GM19395 (cell line): ENCODE measurements around the gene TCEAL8.
A peak's percentile ranks its signal among the peaks of the same experiment; 100 is the strongest.
"Not testable (repeated sequence)": the region's sequence is repeated elsewhere in the genome, so short reads cannot be mapped to it uniquely, and the experiment has no call there.

Source experiments
- ATAC-seq: cut with Tn5 transposase; IDR thresholded peaks from one replicate; pipeline ENCODE4 v1.9.1; 2021; ENCODE audit warnings: mild to moderate bottlenecking, moderate library complexity; ENCODE audit not compliant: unreplicated experiment

The TCEAL8 gene, protein sequence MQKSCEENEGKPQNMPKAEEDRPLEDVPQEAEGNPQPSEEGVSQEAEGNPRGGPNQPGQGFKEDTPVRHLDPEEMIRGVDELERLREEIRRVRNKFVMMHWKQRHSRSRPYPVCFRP

DNA sequence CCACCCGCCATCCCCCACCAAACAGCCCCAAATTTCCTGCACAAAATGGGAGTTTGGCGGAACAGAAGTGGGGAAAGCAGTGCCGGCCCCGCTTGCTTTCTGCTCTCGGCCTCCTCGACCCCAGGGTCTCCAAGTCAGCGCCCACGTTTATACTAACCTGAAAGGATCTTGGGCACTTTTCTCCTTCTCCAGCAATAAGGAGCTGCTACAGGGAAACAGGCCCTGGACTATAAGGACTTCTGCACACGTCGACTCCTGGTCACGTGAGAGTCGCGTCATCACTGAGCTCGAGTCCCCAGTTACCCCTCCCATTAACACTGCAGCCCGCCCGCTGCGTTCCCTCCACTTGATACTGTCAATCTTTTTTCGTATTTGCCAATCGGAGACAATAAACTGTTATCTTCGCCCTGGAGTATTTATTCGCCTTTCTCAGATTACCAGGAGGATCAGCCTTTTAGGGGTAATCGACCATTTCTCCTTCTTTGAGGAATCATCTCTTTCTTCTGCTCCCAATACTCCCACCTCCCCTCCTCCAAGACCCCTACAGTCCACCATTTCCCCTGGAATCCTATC lies at the start of gene TCEAL8:
Gene TCEAL8, minus strand, starts transcription at position 235 of the 573 bp plus-strand sequence. CDS start 1,176 bp downstream, outside the sequence.
- peak; percentile 95 for ATAC-seq

DNA sequence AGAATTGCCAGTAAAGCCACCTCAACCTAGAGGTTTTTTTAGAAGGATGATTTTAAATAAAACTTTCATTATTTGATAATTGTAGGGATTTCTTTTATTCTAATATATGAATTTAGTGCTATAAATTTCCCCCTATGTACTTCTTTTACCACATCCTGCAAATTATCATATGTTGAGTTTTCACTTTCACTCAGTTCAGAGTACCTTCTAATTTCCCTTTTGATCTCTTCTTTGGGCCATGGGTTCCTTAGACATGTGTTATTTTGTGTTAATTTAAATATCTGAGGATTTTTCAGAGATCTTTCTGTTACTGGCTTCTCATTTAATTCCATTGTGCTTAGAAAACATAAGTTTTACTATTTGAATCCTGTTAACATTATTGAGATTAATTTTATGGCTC lies 49.8 kb upstream of the TCEAL8 start:
- ATAC-seq: no peak

DNA sequence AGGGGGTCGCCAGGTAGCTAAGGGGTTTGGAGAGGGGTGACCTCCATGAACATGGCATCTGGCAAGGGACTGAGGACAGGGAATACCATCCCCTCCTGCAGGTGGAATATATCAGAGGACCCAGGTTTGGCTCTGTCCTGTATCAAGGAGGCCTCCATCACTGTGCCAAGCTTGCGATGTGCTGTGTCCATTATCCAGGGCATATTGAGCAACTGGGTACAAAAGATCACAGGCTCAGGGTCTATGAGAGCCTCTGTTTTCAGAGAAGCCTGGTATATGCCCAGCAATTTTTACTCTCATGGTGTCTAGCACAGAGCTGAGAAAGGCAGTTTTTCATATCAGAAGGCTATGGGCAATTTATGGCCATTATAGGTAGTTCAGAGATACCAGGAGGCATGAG lies 38.2 kb upstream of the TCEAL8 start:
- ATAC-seq: no peak

DNA sequence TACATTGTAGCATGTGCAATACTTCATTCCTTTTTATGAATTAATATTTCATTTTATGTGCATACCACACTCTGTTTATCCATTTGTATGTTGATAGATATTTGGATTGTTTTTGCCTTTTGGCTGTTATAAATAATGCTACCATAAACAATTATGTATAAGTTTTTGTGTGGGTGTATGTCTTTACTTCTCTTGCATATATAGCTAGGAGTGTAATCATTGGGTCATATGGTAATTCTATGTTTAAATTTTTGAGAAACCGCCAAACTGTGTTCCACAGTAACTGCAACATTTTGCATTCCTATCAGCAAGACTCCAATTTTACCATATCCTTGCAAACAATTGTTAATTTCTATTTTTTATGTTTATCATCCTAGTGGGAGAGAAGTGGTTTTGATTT lies 24.7 kb upstream of the TCEAL8 start:
- no peak for ATAC-seq

DNA sequence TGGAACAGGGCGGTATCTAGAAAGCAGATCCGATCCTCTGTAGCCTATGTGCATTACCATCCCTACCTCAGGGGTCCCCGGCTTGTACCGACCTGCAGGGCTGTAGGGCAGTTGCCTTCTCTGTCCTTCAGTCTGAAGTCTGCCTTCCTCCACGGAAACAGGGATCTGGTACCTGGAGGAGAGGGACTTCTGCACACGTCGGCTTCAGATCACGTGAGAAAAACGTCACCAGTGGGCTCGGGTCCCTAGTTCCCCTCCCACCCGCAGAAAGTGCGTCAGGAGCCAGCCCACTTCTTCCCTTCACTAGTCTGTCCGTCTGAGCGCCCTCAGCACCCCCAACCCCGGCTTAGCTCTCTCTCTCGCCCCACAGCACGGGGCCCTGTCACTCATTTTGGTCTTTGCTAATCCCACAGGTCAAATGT lies 21.6 kb upstream of the TCEAL8 start, which contains the start of gene TCEAL5:
Gene TCEAL5, minus strand, starts transcription at position 170 of the 422 bp plus-strand sequence. CDS start 2,187 bp downstream, outside the sequence.
- no peak for ATAC-seq

DNA sequence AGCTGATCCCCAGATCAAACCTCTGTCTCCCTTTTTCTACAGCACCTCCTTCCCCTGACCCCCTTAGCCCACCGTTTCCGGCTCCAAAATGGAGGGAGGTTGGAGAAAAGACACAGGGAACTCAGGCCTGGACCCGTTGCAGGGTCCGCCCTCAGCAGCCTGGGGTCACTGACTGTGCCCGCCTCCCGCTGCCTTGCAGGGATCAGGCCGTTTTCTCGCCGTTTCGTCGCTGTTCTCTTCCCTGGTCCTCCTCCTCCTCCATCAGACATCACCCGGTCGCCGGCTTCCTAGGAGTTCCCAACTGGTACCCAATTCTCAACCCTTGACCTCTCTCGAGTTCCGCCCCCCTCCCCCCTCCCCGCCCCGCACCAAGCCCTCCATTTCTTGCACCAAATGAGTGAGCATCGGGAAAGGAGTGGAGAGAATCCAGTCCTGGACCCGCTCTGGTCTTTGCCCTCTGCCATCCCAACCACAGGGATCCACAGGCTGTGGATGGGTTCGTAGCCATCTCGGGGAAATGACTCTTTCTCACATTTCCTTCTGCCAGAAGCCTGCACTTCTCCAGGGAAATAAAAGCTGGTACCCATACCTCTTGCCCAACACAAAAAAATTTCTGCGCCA lies 21.1 kb upstream of the TCEAL8 start:
- no peak for ATAC-seq

DNA sequence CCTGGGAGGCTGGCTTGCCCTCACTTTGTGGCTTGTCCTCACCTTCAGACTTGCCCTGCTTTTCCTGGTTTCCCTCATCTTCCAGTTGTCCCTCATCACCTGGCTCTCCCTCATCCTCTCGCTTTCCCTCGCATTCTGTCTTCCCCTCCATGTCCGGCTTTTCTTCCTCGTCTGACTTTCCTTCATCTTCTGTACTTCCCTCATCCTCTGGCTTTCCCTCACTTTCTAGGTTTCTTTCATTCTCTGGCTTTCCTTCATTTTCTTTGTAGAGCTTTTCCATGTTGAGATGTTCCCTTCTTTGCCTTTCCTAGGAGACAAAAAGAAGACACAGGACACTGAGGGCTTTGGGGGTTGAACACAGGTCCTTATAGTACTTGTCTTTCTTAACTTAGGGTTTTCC lies 19.3 kb upstream of the TCEAL8 start:
- no peak for ATAC-seq

DNA sequence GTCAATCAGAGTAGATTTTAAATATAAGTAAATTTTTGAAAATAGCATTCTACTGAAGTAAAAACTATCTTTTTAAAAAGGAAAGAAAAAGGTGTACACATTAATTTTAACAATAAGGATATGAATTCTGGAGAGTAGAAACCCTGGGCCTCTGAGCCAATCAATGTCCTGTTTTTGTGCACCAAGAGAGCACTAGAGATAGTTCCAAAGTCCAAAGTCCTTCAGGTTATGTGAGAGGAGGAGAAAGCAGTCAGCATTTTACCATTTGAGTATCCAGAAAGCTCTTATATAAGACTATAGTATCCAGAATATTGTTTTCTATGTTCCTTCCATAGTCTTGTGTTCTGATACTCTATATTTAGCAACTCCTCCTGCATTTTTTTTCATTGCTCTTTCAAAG lies 3.3 kb upstream of the TCEAL8 start:
- ATAC-seq: no peak

DNA sequence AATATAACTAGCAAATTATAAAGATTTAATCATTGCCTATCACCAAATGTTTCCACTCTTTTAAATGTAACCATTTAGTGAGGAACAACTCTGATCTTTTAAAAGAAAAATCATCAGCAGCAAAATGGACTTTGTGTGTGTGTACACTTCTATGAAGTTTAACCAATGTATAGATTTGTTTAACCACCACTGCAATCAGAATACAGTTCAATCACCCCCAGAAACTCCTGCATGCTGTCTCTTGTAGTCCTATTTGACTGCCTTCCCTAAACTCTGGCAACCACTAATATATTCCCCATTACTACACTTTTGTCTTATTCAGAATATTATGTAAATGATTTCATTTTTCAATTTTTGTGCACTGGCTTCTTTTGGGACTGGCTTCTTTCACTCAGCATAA lies 1.7 kb upstream of the TCEAL8 start:
- ATAC-seq: no peak

DNA sequence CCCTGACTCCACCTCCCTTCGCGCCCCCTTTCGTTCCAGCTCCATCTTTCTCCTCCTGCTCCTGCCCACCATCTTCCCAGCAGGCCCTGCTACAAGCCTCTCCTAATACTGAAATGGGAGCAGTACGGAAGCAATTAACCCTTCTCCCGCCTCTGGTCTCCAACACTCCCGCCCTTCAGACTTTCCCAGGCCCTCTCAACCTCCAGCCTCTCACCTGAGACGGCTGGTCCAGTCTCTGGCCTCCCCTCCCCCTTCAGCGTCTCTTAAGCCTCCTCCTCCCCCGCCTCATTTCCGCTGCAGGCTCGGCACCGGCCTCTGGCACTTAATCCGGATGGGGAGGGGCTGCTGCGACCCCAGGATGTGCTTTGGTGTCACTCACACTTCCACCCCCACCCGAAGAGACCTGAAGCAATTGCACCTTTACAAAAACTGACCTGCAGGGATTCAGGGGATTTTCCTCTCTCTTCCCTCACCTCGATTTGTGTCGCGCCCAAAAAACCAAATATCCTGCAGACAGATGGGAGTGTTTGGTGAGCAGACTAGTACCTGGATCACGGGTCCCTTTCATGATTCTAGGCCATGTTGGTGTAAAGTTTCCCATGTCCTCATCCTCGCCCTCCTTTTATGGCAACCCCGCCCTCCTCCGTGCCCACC lies 657 bp downstream of the TCEAL8 start:
- peak; percentile 61 for ATAC-seq

DNA sequence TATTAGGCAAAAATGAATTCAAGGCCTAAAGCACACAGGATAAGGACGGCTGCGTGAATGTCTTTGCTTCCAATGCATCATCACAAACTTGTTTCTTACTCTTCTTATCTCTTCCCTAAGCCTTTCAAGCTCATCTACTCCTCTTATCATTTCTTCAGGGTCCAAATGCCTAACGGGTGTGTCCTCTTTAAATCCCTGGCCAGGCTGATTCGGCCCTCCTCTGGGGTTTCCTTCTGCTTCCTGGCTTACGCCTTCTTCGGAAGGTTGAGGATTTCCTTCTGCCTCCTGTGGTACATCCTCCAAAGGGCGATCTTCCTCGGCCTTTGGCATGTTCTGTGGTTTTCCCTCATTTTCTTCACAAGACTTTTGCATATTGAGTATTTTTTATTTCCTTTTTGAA lies 1.3 kb downstream of the TCEAL8 start:
- ATAC-seq: no peak

DNA sequence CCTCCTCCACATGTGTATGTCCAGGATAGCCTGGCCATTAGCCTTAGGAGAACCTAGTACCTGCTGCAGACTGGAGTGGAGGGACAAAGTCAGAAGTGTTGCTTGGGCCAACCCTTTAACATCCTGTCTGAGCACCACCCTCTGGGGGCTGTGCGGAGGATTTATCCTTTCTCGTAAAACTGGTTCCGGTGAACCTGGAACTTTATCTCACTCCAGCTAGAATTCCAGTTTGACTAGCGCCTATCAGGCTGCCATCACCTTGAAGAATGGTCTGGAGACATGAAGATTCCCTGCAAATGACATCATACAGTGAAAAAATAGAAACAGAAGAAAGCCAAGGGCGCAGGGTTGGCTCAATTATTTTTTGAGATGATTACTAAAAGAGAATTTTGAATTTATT lies 4.0 kb downstream of the TCEAL8 start:
- no peak for ATAC-seq

DNA sequence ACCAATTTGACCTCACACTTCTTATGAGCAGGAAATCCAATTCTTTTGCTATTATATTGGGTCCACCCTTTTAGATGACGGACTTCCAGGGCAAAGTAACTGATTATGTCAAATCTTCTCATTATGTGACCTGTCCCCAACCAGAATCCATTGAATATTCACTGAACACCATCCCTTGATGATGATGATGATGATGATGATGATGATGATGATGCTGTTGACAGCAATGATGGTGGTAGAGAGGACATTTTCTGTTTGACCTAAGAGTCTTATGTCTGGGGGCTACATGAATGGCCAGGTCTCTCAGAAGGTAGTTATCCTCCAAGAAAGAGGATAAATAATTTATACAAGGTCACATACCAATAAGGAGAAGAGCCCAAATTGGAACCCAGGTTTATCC lies 5.2 kb downstream of the TCEAL8 start:
- no peak for ATAC-seq

DNA sequence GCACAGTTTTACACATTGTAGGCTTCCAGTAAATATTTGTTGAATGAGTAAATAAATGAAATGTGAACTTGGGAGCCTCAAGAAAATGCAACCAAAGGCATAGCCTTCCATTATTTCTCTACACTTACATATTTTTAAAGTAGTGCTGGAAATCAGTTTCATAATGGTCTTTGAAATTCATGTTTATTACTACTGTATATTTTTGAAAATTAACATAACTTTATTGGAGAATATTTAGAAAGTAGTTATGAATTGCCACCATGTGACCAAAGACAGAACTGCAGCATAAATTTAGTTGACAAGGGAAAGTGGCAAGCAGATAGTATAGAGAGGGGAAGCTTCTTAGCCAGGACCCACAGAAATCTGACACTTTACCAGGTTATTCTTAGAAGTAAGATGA lies 6.4 kb downstream of the TCEAL8 start:
- ATAC-seq: no peak

DNA sequence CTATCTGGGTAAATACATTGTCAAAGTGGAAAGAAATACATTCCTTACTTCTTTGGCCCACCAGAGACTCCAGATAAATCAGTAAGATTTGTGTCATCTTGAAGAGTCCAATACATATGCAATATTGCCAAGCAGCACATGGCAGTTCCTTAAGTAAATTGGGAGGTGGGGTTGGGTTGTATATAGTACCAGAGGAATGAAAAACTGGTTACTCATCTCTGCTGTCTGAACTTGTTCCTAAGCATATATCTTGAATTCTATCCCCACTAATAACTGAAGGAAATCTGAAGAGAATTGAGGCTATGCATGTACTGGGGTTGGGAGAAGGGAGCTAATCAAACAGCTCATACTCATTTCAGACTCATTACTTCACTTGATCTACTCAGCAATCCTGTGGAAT lies 14.8 kb downstream of the TCEAL8 start:
- ATAC-seq: no peak

DNA sequence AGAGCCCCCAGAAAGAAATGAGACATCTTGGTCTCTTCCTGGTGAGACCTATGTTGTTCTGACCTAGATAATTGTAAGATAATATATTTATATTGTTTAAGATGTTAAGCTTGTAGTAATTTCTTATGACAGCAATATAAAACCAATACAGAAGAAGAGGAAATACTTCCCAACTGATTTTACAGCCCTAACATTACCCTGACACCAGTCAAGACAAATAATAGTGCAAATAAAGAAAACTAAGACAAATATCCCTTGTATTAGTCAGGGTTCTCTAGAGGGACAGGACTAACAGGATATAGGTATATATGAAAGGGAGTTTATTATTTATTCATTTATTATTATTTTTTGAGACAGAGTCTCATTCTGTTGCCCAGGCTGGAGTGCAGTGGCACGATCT lies 18.7 kb downstream of the TCEAL8 start:
- no peak for ATAC-seq

DNA sequence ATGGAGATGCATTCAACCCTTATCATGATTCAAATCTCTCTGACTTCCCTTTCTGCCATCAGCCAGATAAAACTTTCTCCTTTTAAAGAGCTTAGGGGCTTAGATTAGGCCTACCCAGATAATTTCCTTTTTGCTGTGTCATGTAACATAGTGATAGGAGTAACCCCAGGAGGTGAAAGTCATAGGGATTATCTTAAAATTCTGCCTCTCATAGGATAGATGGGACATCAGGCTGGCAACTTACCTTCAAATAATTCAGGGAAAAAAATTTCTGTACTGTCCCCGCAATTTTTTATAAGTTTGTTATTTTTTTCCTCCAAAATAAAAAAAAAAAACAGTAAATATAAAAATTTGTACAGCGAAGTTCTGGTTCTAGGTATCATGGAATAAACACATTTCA lies 19.3 kb downstream of the TCEAL8 start:
- not testable (repeated sequence) for ATAC-seq

DNA sequence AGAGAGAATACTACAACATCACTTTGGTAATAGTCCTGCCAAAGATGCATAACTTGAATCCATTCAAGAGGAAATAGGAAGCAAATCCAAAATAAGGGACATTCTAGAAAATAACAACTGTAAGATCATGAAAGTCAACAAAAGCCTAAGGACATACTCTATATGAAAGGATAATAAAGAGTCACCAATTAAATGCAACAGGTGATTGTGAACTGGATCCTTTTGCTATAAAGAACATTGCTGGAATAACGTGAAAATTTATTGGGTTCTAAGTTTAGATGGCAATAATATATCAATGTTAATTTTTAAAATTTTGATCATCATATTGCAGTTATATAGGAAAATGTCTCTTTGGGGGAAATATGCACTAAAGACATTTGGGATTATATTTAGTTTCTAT lies 20.1 kb downstream of the TCEAL8 start:
- no peak for ATAC-seq

DNA sequence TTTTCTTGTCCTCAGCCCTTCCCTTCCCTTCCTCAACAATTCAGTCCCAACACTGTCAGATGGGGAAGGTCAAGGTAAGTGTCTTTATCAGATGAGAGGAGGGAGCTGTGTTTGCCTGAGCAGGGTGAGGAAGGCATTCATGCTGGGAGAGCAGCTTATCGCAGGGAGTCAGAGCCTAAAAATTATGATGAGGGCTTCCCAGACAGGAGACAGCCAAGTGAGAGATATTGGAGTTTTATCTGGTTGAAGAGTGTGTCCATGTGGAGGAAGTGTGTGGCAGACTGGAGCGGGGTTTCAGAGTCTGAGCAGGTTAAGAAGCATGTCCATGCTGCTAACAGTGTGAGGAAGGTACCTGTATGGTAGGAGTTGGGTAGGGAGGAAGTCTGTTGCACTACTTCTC lies 21.7 kb downstream of the TCEAL8 start:
- ATAC-seq: no peak

DNA sequence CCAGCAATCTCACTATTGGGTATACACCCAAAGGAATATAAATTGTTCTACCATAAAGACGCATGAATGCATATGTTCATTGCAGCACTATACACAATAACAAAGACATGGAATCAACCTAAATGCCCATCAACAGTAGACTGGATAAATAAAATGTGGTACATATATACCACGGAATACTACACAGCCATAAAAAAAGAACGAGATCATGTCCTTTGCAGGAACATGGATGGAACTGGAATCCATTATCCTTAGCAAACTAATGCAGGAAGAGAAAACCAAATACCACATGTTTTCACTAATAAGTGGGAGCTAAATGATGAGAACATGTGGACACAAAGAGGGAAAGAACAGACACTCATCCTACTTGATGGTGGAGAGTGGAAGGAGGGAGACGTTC lies 29.0 kb downstream of the TCEAL8 start:
- not testable (repeated sequence) for ATAC-seq

DNA sequence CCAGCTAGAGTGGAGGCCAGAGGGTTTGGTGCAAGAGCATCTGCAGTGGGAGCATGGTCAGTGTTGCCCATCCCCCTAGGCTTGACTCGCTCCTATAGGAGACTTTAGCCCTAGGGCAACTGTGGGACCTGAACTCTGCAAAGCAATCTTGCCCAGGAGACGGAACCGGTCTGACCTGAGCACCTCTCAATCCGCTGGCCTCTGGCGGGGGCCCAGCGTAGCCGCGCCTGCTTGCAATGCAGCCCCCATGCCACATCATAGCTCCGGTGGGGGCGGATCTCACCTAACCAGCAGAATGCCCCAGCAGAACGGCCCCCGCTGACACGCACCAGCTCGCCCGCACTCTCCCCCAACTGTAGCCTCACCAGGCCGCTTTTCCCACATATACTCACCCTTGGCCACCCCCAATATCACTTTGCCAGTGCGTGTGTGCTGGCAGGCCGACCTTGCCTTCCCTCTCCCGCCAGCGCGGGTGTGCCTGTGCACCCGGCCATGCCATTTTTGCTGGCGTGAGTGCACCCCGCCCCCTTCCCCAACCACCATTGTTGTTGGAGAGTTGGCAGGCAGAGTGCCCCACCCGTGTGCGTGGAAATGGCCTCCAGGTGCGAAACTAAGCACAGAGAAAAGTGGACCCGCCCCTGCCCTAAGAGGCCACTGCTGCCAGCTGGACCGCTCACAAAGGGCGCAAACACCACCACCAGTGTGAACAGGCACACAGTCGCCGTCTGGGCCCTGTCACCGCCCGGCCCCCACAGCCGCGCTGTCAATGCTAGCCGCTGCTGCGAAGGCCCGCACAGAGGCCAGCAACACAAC lies 34.2 kb downstream of the TCEAL8 start:
- no peak for ATAC-seq
